Measurements from ENCODE around the gene ANXA7. TPM values are rescaled to one million over a fixed set of nuclear protein-coding genes. Genes with fewer than 3 reads are reported as not detected.
"Not testable (repeated sequence)": the region's sequence is repeated elsewhere in the genome, so short reads cannot be mapped to it uniquely, and the experiment has no call there.

ANXA7 gene
- total RNA-seq, 1 donor from 2014 or later = 116 TPM

DNA sequence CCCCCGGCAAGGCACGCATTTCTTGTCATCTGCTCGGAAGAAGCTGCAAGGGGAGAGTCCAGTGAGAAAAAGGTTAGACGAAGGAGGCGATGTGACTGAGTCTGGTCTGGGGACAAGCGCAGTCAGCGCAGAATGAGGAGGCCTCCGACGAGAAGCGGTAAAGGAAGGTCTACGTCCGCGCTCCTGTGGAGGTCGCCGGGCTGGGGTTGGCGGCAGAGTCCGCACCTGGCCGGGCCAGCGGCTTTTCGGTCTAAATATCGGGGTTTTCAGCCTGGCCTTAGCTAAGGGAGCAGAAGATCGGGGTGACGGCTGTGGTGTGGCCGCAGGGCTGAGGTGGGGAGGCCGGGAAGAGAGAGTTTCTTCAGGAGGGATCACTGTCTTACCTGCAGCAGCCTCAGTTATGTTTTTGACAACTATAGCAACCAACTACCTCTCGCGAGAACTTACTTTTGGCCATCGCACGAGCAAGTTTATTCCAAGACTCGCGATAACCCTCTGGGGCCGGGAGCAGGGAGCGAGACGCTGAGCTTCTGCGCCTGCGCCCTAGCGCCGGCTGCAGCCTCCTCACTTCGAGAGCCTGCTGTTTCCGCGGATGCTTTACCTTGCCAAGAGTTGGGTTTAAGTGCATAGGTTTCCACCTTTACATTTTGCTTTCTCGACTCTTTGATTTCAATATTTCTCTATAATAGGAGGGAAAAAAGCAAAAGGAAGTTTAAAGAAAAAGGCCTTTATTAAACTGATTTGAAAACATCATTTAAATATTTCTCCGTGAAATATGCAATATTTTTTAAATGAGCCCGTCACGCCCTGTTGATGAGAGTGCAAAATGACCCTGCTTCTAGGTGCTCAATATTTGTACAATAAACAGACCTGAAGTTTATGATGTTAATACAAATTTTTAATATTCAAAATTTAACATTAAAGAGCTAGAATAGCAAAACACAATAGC lies 55.3 kb downstream of the ANXA7 start, which contains the start of gene CFAP70:
TSS of gene CFAP70 (minus strand) at position 534 of the 949 bp plus-strand sequence. CDS start 4,068 bp downstream, outside the sequence.
- DNase-seq = peak; percentile 93
- ATAC-seq = peak; percentile 98
- intact Hi-C loops (cut with micrococcal nuclease) = no loop called here

DNA sequence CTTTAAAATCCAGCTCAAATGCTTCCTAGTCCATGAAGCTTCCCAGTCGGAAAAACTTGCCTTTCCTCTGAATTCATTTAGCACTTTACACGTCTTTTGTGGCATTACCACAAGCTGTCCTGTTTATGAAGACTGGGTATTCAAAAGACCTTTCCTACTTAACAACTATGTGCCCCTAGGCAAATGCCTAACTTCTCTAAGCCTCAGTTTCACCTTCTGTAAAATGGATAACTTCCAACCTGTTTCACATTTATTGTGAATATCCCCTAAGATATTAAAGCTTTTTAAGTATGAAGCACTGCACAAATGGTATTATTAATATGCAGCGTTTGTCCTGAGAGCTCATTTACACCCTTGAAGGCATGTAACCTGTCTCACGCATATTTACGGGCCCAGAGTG lies 56.0 kb downstream of the ANXA7 start:
- ATAC-seq (no peak), DNase-seq (no peak)
- intact Hi-C loops (cut with micrococcal nuclease) = no loop called here

DNA sequence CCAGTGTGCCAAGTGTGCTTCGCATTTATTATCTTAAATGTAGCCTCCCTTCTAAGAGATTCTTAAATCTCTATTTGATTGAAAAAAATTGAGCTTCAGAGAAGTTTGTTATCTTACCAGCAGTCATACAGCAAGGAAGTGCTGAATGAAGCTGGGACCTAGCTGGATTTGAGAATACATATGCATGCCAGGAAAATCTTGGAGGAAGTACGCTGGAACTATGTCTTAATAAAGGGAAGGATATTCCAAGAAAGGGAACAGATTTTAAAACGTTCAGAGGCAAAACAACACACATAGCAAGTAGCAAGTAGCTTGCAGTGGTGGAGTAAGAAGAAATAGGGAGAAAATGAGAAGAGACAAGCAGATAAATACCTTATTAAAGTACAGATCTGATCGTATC lies 56.7 kb downstream of the ANXA7 start:
- no peak for ATAC-seq
- no peak for DNase-seq

DNA sequence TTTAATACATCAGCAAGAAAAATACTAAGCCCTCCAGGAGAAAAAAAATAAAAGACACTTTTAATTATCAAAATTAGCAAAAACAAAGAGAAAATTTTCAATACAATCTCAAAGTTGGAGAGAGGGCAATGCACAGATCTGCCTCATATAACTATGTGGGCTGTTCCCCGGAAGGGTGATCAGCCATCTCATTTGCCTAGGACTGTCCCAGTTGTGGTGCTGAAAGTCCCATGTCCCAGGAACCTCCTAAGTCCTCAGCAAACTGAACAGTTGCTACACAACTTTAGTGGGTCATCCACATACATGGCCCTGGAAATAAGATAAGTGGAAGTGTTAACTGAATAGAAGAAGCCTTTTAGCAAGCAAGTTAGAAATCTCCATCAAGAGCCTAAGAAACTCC lies 69.6 kb downstream of the ANXA7 start:
- intact Hi-C loops (cut with micrococcal nuclease) = no loop called here
- DNase-seq (no peak), ATAC-seq (no peak)

More for the DNA sequence above, 56.7 kb downstream of the ANXA7 start:
- intact Hi-C loops (cut with micrococcal nuclease) = no loop called here

DNA sequence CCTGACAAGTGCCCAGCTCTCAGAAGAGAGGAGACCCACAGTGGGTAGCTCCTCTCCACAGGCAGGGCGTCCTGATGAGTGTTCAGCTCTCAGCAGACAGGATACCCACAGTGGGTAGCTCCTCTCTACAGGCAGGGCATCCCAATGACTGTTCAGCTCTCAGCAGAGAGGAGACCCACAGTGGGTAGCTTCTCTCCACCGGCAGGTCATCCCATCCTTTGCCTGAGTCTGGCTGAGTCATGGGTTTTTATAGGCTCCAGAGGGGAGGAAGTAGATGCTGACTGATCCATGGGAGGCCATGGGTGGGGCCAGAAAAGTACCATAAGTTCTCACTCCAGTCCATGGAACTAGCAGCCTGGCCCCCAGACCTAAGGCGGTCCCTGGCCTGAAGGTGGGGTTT lies 73.7 kb downstream of the ANXA7 start:
- ATAC-seq (no peak), DNase-seq (no peak)
- intact Hi-C loops (cut with micrococcal nuclease) = no loop called here

DNA sequence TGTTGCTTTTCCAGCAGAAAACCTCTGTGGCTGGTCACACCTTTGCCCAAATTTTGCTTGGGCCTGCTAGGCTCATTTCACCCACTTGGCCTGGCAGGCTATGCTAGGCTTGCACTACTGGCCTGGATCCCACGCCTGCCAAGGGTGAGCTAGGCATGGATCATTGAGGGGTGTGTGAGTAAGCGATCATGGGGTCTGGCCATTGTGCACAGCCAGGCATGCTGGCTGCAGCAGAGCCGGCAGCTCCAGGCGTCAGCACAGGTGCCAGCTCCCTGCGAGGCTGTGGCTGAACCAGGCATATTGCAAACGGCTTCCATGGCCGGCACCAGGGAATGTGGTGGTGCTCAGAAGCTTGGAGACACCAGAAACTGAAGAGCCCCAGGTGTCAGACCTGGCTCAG lies 74.4 kb downstream of the ANXA7 start:
- ATAC-seq = peak; percentile 90
- peak; percentile 43 for DNase-seq
- intact Hi-C loops (cut with micrococcal nuclease) = no loop called here

DNA sequence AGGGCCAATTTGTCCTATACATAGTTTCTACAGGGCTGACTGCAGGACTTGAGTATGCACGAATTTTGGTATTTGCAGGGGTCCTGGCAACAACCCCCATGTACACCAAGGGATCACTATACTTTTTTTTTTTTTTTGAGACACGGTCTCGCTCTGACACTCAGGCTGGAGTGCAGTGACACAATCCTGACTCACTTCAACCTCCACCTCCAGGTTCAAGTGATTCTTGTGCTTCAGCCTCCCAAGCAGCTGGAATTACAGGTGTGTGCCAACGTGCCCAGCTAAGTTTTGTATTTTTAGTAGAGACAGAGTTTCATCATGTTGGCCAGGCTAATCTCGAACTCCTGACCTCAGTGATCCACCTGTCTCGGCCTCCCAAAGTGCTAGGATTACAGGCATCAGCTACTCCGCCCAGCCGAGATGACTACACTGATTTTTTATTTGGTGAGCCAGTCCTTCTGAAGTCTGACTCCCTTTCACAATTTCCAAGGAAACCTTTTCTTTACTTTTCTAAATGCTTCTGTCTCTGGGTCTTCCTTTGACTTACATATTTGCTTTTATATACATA lies 75.0 kb downstream of the ANXA7 start:
- no peak for DNase-seq
- intact Hi-C loops (cut with micrococcal nuclease) = no loop called here
- ATAC-seq = no peak

DNA sequence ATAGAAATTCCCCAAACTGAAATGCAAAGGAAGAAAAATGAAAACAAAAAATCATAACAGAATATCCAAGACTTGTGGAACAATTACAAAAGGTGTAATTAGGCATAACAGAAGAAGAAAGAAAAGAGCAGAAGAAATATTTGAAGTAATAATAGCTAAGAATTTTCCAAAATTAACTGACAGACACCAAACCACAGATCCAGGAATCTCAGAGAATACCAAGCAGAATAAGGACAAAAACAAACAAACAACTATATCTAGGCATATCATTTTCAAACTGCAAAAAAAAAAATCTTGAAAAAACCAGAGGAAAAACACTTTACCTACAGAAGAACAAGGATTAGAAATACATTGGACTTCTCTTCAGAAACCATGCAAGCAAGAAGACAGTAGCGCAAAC lies 80.7 kb downstream of the ANXA7 start:
- intact Hi-C loops (cut with micrococcal nuclease) = no loop called here
- DNase-seq (no peak), ATAC-seq (no peak)

DNA sequence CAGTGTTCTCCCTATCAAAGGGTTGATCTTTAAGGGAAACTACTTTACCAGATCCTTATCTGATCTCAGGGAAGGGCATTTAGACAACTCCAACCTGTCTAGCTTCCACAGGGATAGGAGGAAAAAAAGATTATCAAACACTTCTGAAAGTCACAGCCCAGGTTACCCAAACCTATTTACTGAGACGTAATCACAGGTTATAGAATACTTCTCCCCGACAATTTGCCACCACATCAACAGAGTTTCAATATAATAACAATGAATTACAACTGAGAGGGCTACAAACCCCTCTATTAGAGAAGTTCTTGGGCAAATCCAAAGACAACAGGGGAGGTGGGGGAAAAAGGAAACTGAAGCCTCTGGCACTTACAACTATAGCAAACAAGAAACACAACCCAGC lies 81.5 kb downstream of the ANXA7 start:
- intact Hi-C loops (cut with micrococcal nuclease) = no loop called here
- DNase-seq (no peak), ATAC-seq (no peak)

DNA sequence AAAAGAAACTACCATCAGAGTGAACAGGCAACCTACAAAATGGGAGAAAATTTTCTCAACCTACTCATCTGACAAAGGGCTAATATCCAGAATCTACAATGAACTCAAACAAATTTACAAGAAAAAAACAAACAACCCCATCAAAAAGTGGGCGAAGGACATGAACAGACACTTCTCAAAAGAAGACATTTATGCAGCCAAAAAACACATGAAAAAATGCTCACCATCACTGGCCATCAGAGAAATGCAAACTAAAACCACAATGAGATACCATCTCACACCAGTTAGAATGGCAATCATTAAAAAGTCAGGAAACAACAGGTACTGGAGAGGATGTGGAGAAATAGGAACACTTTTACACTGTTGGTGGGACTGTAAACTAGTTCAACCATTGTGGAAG lies 85.3 kb downstream of the ANXA7 start:
- intact Hi-C loops (cut with micrococcal nuclease); DNase-seq; ATAC-seq: not testable (repeated sequence)

DNA sequence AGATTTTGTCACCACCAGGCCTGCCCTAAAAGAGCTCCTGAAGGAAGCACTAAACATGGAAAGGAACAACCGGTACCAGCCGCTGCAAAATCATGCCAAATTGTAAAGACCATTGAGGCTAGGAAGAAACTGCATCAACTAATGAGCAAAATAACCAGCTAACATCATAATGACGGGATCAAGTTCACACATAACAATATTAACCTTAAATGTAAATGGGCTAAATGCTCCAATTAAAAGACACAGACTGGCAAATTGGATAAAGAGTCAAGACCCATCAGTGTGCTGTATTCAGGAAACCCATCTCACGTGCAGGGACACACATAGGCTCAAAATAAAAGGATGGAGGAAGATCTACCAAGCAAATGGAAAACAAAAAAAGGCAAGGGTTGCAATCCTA lies 88.6 kb downstream of the ANXA7 start:
- intact Hi-C loops (cut with micrococcal nuclease); ATAC-seq; DNase-seq: not testable (repeated sequence)

Other genes starting within 250 kb of the ANXA7 start
- gene ECD, start 246.1 kb downstream of the ANXA7 start, total RNA-seq = 17.8 TPM
- 13.8 TPM for gene FAM149B1, start 245.9 kb downstream of the ANXA7 start, total RNA-seq
- 9.6 TPM for gene DNAJC9, start 166.8 kb downstream of the ANXA7 start, total RNA-seq
- gene MRPS16, start 161.4 kb downstream of the ANXA7 start, total RNA-seq = 109 TPM
- gene CFAP70, start 55.2 kb downstream of the ANXA7 start, total RNA-seq = 1.7 TPM
- 2.9 TPM for gene MSS51, start 19.5 kb upstream of the ANXA7 start, total RNA-seq
- gene PPP3CB, start 82.0 kb upstream of the ANXA7 start, total RNA-seq = 67.7 TPM
- 22.4 TPM for gene USP54, start 177.3 kb upstream of the ANXA7 start, total RNA-seq
- 0.32 TPM for gene MYOZ1, start 227.4 kb upstream of the ANXA7 start, total RNA-seq
- gene SYNPO2L, start 242.0 kb upstream of the ANXA7 start, total RNA-seq = 237 TPM